Measurements from ENCODE around the gene SH3BP1.

- TF ChIP-seq POLR2A (IDR thresholded peaks at IDR 0.05; ENCODE audit: low read depth, low read length) (no peak), POLR2AphosphoS5 (IDR thresholded peaks at IDR 0.05; ENCODE audit: low read depth, low read length) (no peak)
Observed at GRCh38 chr22:37659066-37659896, 19.8 kb downstream of the SH3BP1 start.

Measured in GM12892 (cell line).